GM20431 (cell line): ENCODE results near the gene DENND4C.
"Not testable (repeated sequence)": the region's sequence is repeated elsewhere in the genome, so short reads cannot be mapped to it uniquely, and the experiment has no call there.

ENCODE experiments used
- in situ Hi-C: fragments of 300-500 bp; cut with MseI, MboI; formaldehyde crosslinking; loops from one replicate; pipeline ENCODE4 v1.15.0; 2020; ENCODE audit warnings: low sequenced_read_pairs; ENCODE audit not compliant: unreplicated experiment

DENND4C gene

DNA sequence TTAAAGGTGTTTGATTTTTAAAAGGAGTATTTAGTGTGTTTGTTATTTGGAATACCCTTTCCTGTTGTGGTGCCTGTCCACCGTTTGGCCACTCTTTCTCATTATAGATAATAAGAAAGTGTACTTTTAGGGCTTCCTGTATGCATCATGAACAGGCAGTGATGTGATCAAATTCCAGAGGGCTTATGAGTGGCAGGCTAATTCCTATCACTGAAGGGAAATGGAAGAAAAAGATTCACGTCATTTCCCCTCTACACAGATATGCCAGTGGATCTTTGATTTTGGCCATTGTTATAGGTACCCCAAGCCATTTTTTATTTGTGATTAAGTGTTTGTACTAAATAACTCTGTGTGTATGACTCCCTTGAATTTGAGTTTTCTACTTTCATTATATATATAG is 112.5 kb downstream of the DENND4C start:
- in situ Hi-C loops: no loop called here

DNA sequence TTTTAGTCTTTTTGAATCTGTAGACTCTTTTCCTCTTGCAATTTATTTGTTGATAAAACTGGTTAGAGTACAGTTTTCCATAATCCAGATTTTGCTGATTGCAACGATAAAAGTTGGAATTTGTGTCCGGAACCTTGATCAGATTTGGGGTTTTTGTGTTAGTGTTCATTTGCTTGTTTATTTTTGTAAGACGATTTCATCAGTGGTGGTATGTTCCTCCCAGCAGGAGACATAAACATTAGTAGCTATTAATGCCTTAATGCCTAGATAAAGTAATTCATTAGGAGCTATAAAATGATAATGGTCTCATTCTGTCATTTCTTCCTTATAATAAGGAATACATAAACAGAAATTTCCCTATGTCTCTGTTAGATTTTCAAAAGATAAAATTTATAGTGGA is 128.2 kb downstream of the DENND4C start:
- in situ Hi-C loops: no loop called here

- in situ Hi-C loops: no loop called here
Measured at GRCh38 chr9:19369107-19369506, 138.6 kb downstream of the DENND4C start.

DNA sequence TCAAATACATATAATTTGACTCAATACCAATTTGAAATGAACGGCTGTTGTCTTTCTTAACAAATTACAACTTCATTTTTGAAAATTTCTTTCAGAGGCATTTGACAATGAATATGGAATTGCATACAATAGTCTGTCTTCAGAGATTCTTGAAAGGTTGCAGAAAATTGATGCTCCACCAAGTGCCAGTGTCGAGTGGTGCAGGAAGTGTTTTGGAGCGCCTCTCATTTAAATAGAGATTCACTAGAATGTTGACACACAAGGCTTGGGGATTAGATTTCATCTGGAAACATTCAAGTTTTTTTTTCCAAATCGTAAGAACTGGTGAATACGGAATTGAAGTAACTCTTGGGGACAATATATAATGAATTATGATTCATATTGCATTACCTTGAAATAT is 141.4 kb downstream of the DENND4C start:
- in situ Hi-C loops: no loop called here

GRCh38 chr9:19372567-19372966 is 142.1 kb downstream of the DENND4C start:
- in situ Hi-C loops: no loop called here

GRCh38 chr9:19373527-19373926 is 143.0 kb downstream of the DENND4C start:
- in situ Hi-C loops: no loop called here

GRCh38 chr9:19375538-19375937 is 145.0 kb downstream of the DENND4C start:
- in situ Hi-C loops: no loop called here

DNA sequence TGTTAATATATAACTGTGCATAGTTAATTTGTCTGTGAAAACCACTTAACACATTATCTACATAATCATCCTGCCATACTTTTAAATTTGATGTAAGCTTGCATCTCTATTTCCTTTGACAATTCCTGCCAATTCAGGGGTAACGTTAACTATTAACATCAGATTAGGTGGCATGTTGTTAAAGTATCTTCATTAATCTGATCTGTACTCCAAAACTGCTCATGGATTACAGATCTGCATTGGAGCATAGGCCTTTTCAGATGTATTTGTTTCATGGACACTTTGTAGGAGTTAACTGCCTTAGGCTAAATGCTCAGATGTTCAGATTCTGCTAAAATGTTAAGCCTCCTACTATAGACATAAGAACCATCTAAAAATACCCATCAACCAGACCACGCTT is 146.4 kb downstream of the DENND4C start:
- in situ Hi-C loops: no loop called here

GRCh38 chr9:19378164-19378563 is 147.7 kb downstream of the DENND4C start:
- in situ Hi-C loops: no loop called here

DNA sequence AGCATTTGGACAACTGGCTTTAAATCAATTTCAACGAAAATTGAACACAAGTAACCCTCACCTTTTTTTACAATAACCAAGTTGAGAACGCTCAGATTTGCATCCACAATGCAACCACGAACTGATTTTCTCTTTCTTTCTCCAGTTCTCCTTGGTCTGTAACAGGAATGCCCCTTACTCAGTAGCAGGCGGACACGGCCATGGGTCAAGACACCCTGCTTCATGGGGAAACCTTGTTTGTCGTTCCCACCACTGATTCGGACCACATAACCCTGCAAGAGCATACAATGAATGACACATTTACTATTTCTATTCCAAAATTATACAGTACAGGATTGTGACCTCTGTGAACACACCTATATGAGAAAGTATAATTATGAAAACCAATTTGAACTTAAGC is 148.2 kb downstream of the DENND4C start:
- in situ Hi-C loops: no loop called here

GRCh38 chr9:19379283-19379682 is 148.8 kb downstream of the DENND4C start:
- in situ Hi-C loops: no loop called here

GRCh38 chr9:19379697-19380046 is 149.2 kb downstream of the DENND4C start:
- in situ Hi-C loops: no loop called here

- in situ Hi-C loops: no loop called here
Measured at GRCh38 chr9:19380826-19381075, 150.3 kb downstream of the DENND4C start.

GRCh38 chr9:19381656-19382055 is 151.2 kb downstream of the DENND4C start:
- in situ Hi-C loops: no loop called here

GRCh38 chr9:19385212-19385611 is 154.7 kb downstream of the DENND4C start:
- in situ Hi-C loops: not testable (repeated sequence)

DNA sequence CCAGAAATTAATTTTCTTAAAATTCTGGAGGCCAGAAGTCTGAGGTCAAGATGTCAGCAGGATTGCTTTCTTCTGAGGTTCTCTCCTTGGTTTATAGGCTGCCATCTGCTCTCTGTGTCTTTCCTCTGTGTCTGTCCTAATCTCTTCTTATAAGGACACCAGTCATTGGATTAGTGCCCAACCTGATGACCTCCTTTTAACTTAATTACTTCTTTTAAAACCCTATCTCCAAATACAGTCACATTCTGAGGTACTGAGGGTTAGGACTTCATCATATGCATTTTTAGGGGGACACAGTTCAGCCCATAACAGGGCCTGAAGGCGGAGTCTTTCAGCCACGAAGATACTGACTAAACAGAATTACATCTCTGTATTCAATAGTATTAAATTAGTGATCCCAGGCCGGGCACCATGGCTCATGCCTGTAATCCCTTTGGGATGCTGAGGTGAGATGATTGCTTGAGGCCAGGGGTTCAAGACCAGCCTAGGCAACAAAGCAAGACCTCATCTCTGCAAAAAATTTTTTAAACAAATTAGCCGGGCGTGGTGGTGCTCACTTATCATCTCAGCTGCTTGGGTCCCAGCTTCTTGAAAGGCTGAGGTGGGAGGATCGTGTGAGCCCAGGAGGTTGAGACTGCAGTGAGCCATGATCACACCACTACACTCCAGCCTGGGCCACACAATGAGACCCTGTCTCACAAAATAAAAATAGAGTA is 155.5 kb downstream of the DENND4C start:
- in situ Hi-C loops: no loop called here

DNA sequence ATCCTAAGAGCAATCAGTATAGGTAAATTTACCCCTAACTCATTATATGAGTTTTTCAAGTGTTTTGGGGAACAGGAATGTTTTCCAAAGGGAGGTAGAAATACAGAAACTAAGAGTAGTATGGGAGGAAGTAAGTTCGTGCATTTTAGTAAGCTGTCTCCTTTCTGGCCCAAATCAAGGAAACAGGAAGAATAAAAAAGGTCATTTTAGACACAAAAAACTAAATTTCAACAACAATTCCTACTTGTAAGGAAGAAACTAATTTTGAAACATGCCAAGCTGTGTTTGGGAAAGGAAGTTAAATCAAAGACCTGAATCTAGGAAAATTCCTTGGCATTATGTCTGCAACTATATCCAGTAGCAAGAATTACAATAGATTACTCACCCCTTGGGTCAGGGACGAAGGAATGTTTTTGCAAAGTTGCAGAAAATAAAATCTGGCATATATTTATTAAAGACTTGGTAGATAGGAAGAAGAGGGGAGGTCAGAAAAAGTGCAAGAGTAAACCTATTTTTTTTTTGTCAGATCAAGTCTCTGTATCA is 156.1 kb downstream of the DENND4C start:
- in situ Hi-C loops: no loop called here

GRCh38 chr9:19387317-19387716 is 156.8 kb downstream of the DENND4C start:
- in situ Hi-C loops: no loop called here

- in situ Hi-C loops: not testable (repeated sequence)
Measured at GRCh38 chr9:19389539-19389938, 159.0 kb downstream of the DENND4C start.

GRCh38 chr9:19397845-19398244 is 167.4 kb downstream of the DENND4C start:
- in situ Hi-C loops: no loop called here

DNA sequence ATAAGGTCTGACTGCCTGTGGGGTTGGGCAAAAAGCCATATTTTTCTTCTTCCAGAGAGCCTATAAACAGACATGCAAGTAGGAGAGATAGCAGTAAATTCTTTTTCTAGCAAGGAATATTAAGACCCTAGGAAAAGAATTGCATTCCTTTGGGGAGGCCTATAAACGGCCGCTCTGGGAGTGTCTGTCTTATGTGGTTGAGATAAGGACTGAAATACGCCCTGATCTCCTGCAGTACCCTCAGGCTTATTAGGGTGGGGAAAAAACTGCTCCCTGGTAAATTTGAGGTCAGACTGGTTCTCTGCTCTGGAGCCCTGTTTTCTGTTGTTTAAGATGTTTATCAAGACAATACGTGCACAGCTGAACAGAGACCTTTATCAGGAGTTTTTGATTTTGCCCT is 172.7 kb downstream of the DENND4C start:
- in situ Hi-C loops: not testable (repeated sequence)

- in situ Hi-C loops: no loop called here
Measured at GRCh38 chr9:19404283-19405075, 174.0 kb downstream of the DENND4C start.
